GOT3 (cell line): Measurements from ENCODE around the gene COL11A1.

Experiments used
- DNase-seq: peaks from one replicate; lab custom pipeline; 2025; ENCODE audit warnings: mixed read lengths; lab: John Stamatoyannopoulos, UW

COL11A1 gene

GRCh38 chr1:102899935-102900334 is 208.4 kb downstream of the COL11A1 start:
- DNase-seq = no peak

- no peak for DNase-seq
Observed at GRCh38 chr1:102897557-102897956, 210.8 kb downstream of the COL11A1 start.

- no peak for DNase-seq
Observed at GRCh38 chr1:102896771-102897170, 211.6 kb downstream of the COL11A1 start.

GRCh38 chr1:102896286-102896685 is 212.0 kb downstream of the COL11A1 start:
- no peak for DNase-seq

- no peak for DNase-seq
Observed at GRCh38 chr1:102891868-102892625, 216.3 kb downstream of the COL11A1 start.

GRCh38 chr1:102886638-102887037 is 221.7 kb downstream of the COL11A1 start:
- DNase-seq = no peak

GRCh38 chr1:102884238-102884637 is 224.1 kb downstream of the COL11A1 start:
- DNase-seq = no peak

- no peak for DNase-seq
Observed at GRCh38 chr1:102879439-102879993, 228.8 kb downstream of the COL11A1 start.

- DNase-seq = no peak
Observed at GRCh38 chr1:102875756-102876155, 232.6 kb downstream of the COL11A1 start.

- no peak for DNase-seq
Observed at GRCh38 chr1:102872526-102872925, 235.8 kb downstream of the COL11A1 start.

- no peak for DNase-seq
Observed at GRCh38 chr1:102872097-102872496, 236.2 kb downstream of the COL11A1 start.

GRCh38 chr1:102863704-102864103 is 244.6 kb downstream of the COL11A1 start:
- no peak for DNase-seq

GRCh38 chr1:102861247-102861646 is 247.1 kb downstream of the COL11A1 start:
- no peak for DNase-seq

- DNase-seq = no peak
Observed at GRCh38 chr1:102858695-102859094, 249.6 kb downstream of the COL11A1 start.

- no peak for DNase-seq
Observed at GRCh38 chr1:102857251-102857650, 251.1 kb downstream of the COL11A1 start.

- DNase-seq = no peak
Observed at GRCh38 chr1:102853701-102854187, 254.6 kb downstream of the COL11A1 start.

GRCh38 chr1:102853136-102853535 is 255.2 kb downstream of the COL11A1 start:
- no peak for DNase-seq

GRCh38 chr1:102852613-102853012 is 255.7 kb downstream of the COL11A1 start:
- DNase-seq = no peak

GRCh38 chr1:102851616-102852015 is 256.7 kb downstream of the COL11A1 start:
- no peak for DNase-seq

GRCh38 chr1:102842606-102843005 is 265.7 kb downstream of the COL11A1 start:
- no peak for DNase-seq

- no peak for DNase-seq
Observed at GRCh38 chr1:102840741-102841140, 267.6 kb downstream of the COL11A1 start.

- no peak for DNase-seq
Observed at GRCh38 chr1:102838016-102838415, 270.3 kb downstream of the COL11A1 start.

GRCh38 chr1:102837551-102837950 is 270.8 kb downstream of the COL11A1 start:
- DNase-seq = no peak

- DNase-seq = no peak
Observed at GRCh38 chr1:102836991-102837390, 271.3 kb downstream of the COL11A1 start.
